MM.1S (cell line): Measurements from ENCODE around the gene BTRC.

Experiments used
- EZH2 ChIP-seq: fragments of 300-600 bp; sonication (generic); optimal IDR thresholded peaks from 2 replicates; pipeline ENCODE3; 2017; ENCODE audit warnings: low read depth, mild to moderate bottlenecking, antibody characterized with exemption, low read length, mixed read lengths
- EZH2phosphoT487 ChIP-seq: fragments of 300-600 bp; sonication (generic); IDR thresholded peaks from 2 replicates; pipeline ENCODE4 v1.6.1; 2018; ENCODE audit warnings: antibody characterized with exemption, low read length
- TF ChIP-seq, protein P1 (sequence below): fragments of 300-600 bp; sonication (generic); IDR thresholded peaks from 2 replicates; pipeline ENCODE4 v1.5.1; 2016; ENCODE audit warnings: antibody characterized with exemption, low read length, mixed read lengths

DNA sequence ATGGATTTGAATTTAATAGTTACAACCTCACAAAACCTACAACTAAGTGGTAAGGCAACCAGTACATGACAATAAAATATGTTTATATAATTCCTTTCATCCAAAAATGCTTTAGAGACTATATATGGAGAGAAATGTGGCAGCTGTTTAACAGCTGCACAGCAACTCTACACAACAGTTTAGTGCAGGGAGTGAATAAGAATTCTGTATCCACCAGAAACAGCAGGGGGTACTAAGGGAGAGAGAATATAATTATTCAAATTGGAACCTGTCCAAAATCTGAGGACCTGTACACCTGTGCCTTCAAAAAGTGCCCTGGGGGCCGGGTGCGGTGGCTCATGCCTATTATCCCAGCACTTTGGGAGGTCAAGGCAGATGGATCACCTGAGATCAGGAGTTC is 184.5 kb downstream of the BTRC start:
- TF ChIP-seq, protein P1, sequence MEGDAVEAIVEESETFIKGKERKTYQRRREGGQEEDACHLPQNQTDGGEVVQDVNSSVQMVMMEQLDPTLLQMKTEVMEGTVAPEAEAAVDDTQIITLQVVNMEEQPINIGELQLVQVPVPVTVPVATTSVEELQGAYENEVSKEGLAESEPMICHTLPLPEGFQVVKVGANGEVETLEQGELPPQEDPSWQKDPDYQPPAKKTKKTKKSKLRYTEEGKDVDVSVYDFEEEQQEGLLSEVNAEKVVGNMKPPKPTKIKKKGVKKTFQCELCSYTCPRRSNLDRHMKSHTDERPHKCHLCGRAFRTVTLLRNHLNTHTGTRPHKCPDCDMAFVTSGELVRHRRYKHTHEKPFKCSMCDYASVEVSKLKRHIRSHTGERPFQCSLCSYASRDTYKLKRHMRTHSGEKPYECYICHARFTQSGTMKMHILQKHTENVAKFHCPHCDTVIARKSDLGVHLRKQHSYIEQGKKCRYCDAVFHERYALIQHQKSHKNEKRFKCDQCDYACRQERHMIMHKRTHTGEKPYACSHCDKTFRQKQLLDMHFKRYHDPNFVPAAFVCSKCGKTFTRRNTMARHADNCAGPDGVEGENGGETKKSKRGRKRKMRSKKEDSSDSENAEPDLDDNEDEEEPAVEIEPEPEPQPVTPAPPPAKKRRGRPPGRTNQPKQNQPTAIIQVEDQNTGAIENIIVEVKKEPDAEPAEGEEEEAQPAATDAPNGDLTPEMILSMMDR: no peak
- TF ChIP-seq EZH2 (no peak), EZH2phosphoT487 (no peak)
